SJCRH30 (cell line): ENCODE data around the gene BRDT. TPM values are rescaled to one million over a fixed set of nuclear protein-coding genes. Genes with fewer than 3 reads are reported as not detected.

Experiments
- DNase-seq, 2 experiments: peaks; one replicate each; pipeline ENCODE4 v3.0.0-alpha.2; 2015 to 2020
- H3K27ac ChIP-seq: fragments of 250-450 bp; sonication (Bioruptor Pico); 2 replicates; pipeline ENCODE4 v1.5.1; 2020; ENCODE audit warnings: mild to moderate bottlenecking, moderate library complexity
- H3K27me3 ChIP-seq: fragments of 250-450 bp; sonication (Bioruptor Pico); 2 replicates; pipeline ENCODE4 v1.5.1; 2020; ENCODE audit warnings: mild to moderate bottlenecking, moderate library complexity
- H3K36me3 ChIP-seq: fragments of 250-450 bp; sonication (Bioruptor Pico); 2 replicates; pipeline ENCODE4 v1.5.1; 2020; ENCODE audit warnings: mild to moderate bottlenecking, moderate library complexity
- H3K4me1 ChIP-seq: fragments of 250-450 bp; sonication (Bioruptor Pico); 2 replicates; pipeline ENCODE4 v1.5.1; 2020; ENCODE audit warnings: mild to moderate bottlenecking, moderate library complexity
- H3K4me3 ChIP-seq: fragments of 250-450 bp; sonication (Bioruptor Pico); 2 replicates; pipeline ENCODE4 v1.5.1; 2020; ENCODE audit warnings: mild to moderate bottlenecking, moderate library complexity
- H3K9me3 ChIP-seq: fragments of 250-450 bp; sonication (Bioruptor Pico); replicated peaks from 2 replicates; pipeline ENCODE4 v1.5.1; 2020; ENCODE audit warnings: mild to moderate bottlenecking, moderate library complexity
- total RNA-seq: library from RNA; depleted of rRNA; stranded (reverse); fragments of >200 nt; shearing (Covaris generic); gene quantifications from 2 replicates; pipeline ENCODE4 v1.2.3, GENCODE V29; 2014; rRNA removed

The BRDT gene
- total RNA-seq, 1 experiment from 2014 or later, result not detected

DNA sequence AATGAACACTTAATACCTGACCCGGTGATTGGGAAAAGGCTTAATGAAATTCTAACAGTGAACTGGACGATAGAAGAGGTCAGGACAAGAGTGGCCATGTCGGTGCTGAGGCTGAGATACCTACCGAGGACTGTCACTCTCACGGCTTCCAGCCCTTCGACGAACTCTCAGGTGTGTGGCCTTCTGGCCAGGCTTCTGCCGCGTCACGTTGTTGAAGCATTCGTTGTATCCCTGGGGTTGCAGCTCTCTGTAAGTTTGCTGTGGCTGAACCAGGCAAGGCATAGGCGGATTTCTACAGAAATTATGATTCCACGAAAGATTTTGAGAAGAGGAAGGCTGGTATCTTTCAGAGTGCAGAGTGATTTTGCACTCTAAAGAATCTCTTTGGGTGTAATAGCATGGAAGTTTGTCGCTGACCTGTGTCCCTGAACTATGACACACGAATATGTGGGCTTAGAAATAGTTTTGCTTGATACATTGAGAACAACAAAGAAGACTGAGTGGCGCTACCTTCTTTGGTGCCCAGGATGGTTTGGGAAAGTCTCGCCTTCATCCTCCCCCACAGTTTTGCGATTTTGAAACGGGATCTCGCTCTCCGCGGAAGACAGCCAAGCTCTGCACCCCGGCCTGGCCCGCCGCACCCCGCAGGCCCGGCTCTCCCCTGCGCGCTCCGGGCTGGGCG is 80.2 kb downstream of the BRDT start:
- Histone ChIP-seq H3K36me3 (no peaks in the 10 kb centered on the region), H3K27ac (no peak overlapping the region), H3K4me1 (no peaks in the 10 kb centered on the region), H3K4me3 (peak overlapping the region; percentile 54), H3K27me3 (no peaks in the 10 kb centered on the region), H3K9me3 (no peaks in the 10 kb centered on the region)
- no peak for DNase-seq

GRCh38 chr1:92030656-92031107 is 81.5 kb downstream of the BRDT start:
- H3K9me3 ChIP-seq, result no peaks in the 10 kb centered on the region
- no peaks in the 10 kb centered on the region; the same call in 1 of the 2 replicates for H3K27me3 ChIP-seq
- H3K4me3 ChIP-seq, result peak overlapping the region; percentile 54
- no peak overlapping the region for H3K27ac ChIP-seq
- no peaks in the 10 kb centered on the region for H3K36me3 ChIP-seq
- peak; percentile 5 to 45 for DNase-seq
- H3K4me1 ChIP-seq, result no peaks in the 10 kb centered on the region

DNA sequence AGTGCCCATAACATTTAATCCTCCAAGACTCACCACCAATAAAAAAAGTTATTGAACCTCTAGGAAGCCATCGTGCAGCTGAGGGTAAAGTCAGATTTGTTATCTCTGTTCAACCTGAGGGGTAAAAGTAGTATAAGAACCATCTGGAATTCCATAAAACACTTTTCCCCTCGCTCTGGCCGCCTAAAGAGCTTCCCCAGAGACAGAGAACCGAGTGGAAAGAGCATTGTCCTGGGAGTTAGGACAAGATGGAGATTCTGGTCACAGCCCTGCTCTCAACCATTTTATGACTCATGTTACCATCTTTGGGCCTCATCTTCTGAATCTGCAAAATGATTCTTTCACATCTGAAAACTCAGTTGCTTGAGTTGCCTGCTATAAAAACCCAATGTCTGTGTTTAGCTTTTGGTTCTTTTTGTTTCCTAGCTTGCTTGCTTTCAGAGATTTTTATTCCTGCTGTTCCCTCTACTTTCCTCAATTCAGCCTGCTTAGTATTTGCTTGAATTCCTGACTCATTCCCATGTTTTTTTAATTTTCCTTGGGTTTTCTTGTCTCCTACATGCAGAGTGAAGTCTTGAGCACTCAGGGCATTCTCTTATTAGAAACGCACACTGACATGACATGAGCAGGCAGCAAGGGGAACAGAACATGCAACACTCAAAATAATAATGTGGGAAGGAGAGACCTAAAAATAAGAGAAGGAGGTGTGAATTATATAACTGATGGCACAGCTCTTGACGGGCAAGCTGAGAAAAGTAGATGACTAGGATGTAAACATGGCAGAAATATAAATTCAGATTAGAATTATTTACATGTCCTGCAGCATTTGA is 82.3 kb downstream of the BRDT start:
- no peak overlapping the region for H3K27ac ChIP-seq
- no peaks in the 10 kb centered on the region for H3K4me1 ChIP-seq
- H3K4me3 ChIP-seq, result no peak overlapping the region
- no peaks in the 10 kb centered on the region for H3K9me3 ChIP-seq
- no peak for DNase-seq
- H3K36me3 ChIP-seq, result no peaks in the 10 kb centered on the region
- no peaks in the 10 kb centered on the region; the same call in 1 of the 2 replicates for H3K27me3 ChIP-seq

GRCh38 chr1:92037400-92037799 is 88.2 kb downstream of the BRDT start:
- no peaks in the 10 kb centered on the region for H3K9me3 ChIP-seq
- H3K4me1 ChIP-seq, result no peaks in the 10 kb centered on the region
- no peak overlapping the region for H3K27ac ChIP-seq
- no peaks in the 10 kb centered on the region; the same call in 1 of the 2 replicates for H3K27me3 ChIP-seq
- no peak for DNase-seq
- no peaks in the 10 kb centered on the region for H3K36me3 ChIP-seq
- no peak overlapping the region for H3K4me3 ChIP-seq

- Histone ChIP-seq H3K4me3 (no peak overlapping the region), H3K4me1 (no peaks in the 10 kb centered on the region), H3K36me3 (no peaks in the 10 kb centered on the region), H3K9me3 (no peaks in the 10 kb centered on the region), H3K27me3 (no peaks in the 10 kb centered on the region; the same call in 1 of the 2 replicates), H3K27ac (no peak overlapping the region)
- no peak for DNase-seq
Measured at GRCh38 chr1:92038695-92039346, 89.6 kb downstream of the BRDT start.

- Histone ChIP-seq H3K27ac (no peak overlapping the region), H3K36me3 (no peaks in the 10 kb centered on the region), H3K27me3 (no peaks in the 10 kb centered on the region), H3K4me3 (no peak overlapping the region), H3K4me1 (no peaks in the 10 kb centered on the region), H3K9me3 (no peaks in the 10 kb centered on the region)
- DNase-seq, result no peak
Measured at GRCh38 chr1:92040971-92041370, 91.8 kb downstream of the BRDT start.

DNA sequence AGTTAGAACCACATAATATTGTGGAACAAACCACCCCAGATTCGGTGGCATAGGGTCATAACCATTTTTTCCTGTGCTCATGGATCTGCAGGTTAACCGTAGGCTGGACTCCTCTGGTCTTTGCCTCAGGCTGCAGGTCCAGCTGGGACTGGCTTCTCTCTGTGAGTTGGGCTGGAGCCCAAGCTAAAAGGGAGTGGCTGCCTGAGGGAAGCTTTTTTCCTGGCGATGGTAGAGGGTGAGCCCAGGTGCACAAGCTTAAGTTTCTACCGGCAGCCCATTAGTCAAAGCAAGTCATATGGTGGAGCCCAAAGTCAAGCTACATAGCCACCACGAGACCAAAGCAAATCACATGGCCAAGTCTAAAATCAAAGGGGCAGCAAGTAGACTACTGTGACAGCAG is 94.4 kb downstream of the BRDT start:
- Histone ChIP-seq H3K27ac (no peak overlapping the region), H3K36me3 (no peaks in the 10 kb centered on the region), H3K4me1 (no peaks in the 10 kb centered on the region), H3K4me3 (no peak overlapping the region), H3K9me3 (no peaks in the 10 kb centered on the region), H3K27me3 (no peaks in the 10 kb centered on the region)
- DNase-seq, result no peak

GRCh38 chr1:92045766-92046495 is 96.7 kb downstream of the BRDT start:
- DNase-seq, result no peak
- Histone ChIP-seq H3K27ac (no peak overlapping the region), H3K9me3 (no peaks in the 10 kb centered on the region), H3K4me1 (no peaks in the 10 kb centered on the region), H3K36me3 (no peaks in the 10 kb centered on the region), H3K27me3 (no peaks in the 10 kb centered on the region), H3K4me3 (no peak overlapping the region)

- Histone ChIP-seq H3K4me3 (no peak overlapping the region), H3K27me3 (no peaks in the 10 kb centered on the region), H3K36me3 (no peaks in the 10 kb centered on the region), H3K9me3 (no peaks in the 10 kb centered on the region), H3K27ac (no peak overlapping the region), H3K4me1 (no peaks in the 10 kb centered on the region)
- no peak for DNase-seq
Measured at GRCh38 chr1:92051948-92052347, 102.7 kb downstream of the BRDT start.

Other genes with a start within 250 kb of the BRDT start
- 7.7 and 10.1 TPM in 2 replicates for gene TGFBR3, start 63.2 kb upstream of the BRDT start, total RNA-seq
- 0.10 and 0.33 TPM in 2 replicates for gene EPHX4, start 80.6 kb downstream of the BRDT start, total RNA-seq
- gene SETSIP, start 126.0 kb downstream of the BRDT start, total RNA-seq, result 0.12 and 0.30 TPM in 2 replicates
- 0.46 and 0.73 TPM in 2 replicates for gene BTBD8, start 130.9 kb downstream of the BRDT start, total RNA-seq